ELR (cell line): ENCODE data around the gene UGT2A2.
A peak's percentile ranks its signal among the peaks of the same experiment; 100 is the strongest.

Experiments
- DNase-seq: peaks from one replicate; pipeline ENCODE4 v3.0.0-alpha.2; 2015; ENCODE audit warnings: low read depth

Gene UGT2A2

GRCh38 chr4:69576251-69576877 lies 63.1 kb downstream of the UGT2A2 start:
- no peak for DNase-seq

GRCh38 chr4:69568787-69569186 lies 70.7 kb downstream of the UGT2A2 start:
- DNase-seq, result no peak

DNA sequence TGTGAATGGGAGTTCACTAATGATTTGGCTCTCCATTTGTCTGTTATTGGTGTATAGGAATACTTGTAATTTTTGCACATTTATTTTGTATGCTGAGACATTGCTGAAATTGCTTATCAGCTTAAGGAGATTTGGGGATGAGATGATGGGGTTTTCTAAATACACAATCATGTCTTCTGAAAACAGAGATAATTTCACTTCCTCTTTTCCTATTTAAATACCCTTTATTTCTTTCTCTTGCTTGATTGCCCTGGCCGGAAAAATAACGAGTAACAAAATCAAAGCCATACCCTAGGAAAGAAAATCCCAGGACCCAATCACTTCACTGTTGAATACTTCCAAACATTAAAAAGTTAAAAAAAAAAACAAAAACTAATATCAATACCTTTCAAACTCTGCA lies 76.0 kb downstream of the UGT2A2 start:
- DNase-seq, result no peak

DNA sequence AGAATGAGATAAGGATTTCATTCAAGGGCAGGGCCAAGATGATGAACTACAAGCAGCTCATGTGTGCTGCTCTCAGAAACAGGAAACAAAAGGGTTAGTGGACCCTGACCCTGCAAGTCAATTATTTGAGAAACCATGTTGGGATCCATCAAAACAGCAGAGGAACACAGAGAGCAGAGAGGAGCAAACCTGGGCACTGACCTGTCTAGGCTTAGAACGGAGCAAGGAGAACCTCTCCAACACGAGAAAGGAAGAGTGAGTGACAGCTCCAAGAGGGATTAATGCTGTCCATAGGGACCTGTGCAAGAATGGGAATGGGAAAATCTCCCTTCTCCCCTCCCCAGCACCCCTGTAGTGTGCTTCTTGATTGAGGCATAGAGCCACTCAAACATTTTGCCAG lies 89.8 kb downstream of the UGT2A2 start:
- no peak for DNase-seq

DNA sequence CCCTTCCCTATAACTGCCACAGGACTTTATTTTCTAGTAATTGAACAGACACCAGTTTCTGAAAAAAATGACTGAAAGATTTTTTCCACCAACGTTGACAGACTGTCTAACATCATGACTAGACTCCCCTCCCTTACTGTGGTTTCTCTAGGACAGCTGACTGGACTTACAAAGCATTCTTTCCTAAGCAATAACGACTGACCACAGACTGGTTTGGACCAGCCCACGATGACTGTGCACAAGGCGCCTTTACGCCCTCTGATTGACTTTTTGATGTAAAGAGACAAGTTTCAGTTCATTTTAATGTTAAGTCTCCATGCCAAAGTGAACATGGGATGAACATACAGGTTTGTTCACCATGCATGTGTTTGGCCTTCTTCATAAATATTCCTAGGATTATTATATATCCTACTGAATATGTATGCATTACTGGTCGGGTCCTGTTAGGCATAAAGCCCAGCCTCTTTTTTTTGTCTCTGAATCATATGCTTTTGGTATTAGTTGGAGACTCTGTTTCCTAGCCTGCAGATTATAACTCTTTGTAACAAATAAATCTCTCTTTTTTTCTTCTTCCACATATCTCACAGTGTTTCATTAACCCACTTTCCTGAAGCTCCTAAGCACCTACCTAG lies 93.2 kb downstream of the UGT2A2 start:
- DNase-seq, result peak; percentile 3
